AG09319 (cell line): ENCODE measurements around the gene STYXL1.
"Not testable (repeated sequence)": the region's sequence is repeated elsewhere in the genome, so short reads cannot be mapped to it uniquely, and the experiment has no call there.

Experiments used
- DNase-seq: peaks from one replicate; pipeline ENCODE4 v3.0.0-alpha.2; 2010; ENCODE audit warnings: low read depth; ENCODE audit errors: extremely low read depth
- TF ChIP-seq, protein P1 (sequence below): IDR thresholded peaks from 2 replicates; pipeline ENCODE4 v1.5.1; 2011; ENCODE audit warnings: low read depth, mild to moderate bottlenecking, inconsistent platforms, low read length, moderate library complexity

Gene STYXL1

DNA sequence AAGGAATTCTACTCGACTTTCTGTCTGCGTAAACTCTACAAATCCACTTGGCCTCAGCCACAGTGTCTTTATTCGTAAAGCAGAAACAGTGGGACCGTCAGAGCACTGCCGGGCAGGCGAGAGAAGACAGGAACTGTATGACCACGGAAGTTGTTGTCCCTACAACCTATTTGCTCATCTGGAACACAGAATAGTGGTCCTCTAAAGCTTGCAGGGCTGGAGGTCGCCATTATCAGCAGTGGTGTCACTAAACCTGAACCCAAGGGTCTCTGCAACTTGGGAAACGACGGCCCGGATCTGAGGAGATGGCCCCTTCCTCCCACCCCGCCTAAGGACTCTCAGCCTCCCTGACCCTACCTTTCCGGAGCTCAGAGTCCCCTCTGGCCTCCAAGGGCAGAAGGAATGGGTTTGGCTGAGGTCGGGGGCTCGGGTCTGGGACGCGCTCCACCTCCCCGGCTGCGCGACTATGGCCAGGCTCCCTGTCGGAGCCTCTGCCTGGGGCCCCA lies 442 bp downstream of the STYXL1 start:
- DNase-seq: no peak
- TF ChIP-seq, protein P1, sequence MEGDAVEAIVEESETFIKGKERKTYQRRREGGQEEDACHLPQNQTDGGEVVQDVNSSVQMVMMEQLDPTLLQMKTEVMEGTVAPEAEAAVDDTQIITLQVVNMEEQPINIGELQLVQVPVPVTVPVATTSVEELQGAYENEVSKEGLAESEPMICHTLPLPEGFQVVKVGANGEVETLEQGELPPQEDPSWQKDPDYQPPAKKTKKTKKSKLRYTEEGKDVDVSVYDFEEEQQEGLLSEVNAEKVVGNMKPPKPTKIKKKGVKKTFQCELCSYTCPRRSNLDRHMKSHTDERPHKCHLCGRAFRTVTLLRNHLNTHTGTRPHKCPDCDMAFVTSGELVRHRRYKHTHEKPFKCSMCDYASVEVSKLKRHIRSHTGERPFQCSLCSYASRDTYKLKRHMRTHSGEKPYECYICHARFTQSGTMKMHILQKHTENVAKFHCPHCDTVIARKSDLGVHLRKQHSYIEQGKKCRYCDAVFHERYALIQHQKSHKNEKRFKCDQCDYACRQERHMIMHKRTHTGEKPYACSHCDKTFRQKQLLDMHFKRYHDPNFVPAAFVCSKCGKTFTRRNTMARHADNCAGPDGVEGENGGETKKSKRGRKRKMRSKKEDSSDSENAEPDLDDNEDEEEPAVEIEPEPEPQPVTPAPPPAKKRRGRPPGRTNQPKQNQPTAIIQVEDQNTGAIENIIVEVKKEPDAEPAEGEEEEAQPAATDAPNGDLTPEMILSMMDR: no peak

DNA sequence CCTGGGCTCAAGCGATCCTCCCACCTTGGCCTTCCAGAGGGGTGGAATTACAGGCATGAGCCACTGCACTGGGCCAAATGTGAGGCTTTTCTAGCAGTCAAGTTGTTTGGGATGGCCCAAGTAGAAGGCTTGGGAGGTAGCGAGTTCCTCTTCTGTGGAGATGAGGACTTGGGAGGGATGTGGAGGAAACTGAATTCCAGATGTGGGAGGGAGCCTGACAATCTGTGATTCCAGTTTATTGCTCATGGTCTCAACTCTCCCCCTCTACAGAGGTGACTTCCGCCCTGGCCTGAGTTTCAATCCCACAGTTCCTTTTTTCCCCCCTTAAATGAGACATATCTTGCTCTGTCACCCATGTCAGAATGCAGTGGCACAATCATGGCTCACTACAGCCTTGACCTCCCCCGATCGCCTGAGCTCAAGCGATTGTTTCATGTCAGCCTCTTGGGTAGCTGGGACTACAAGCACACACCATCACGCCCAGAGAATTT lies 3.4 kb downstream of the STYXL1 start:
- TF ChIP-seq, protein P1: no peak
- DNase-seq: no peak

GRCh38 chr7:76040126-76040525 lies 7.7 kb downstream of the STYXL1 start:
- DNase-seq: no peak
- TF ChIP-seq, protein P1: no peak

DNA sequence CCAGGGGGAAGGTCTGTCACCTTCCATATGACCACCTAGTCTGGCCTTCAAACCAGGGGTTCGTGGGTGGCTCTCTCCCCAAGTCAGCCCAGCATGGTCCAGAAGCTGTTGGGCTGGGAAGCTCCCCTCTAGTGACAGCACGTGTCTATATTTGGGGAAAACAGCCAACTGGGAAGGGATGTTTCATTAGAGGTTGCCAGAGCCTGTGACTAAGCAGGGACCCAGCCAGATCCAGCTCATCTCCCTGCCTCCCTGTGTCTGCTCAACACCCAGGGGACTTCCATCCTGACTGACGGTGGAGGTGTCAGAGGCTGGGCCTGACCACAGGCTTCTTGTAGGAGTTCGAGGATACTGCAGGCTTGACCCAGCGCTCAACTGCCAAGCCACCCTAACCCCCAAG lies 10.5 kb downstream of the STYXL1 start:
- TF ChIP-seq, protein P1: no peak
- DNase-seq: no peak

GRCh38 chr7:76031964-76032363 lies 15.8 kb downstream of the STYXL1 start:
- no peak for DNase-seq
- TF ChIP-seq, protein P1: no peak

GRCh38 chr7:76029682-76030081 lies 18.1 kb downstream of the STYXL1 start:
- not testable (repeated sequence) for DNase-seq

GRCh38 chr7:76023002-76023401 lies 24.8 kb downstream of the STYXL1 start:
- TF ChIP-seq, protein P1: no peak
- DNase-seq: no peak
